Smooth muscle cell (in vitro differentiated cells): ENCODE results near the gene GLB1L. TPM values are rescaled to one million over a fixed set of nuclear protein-coding genes. Genes with fewer than 3 reads are reported as not detected.

ENCODE experiments used
- DNase-seq: peaks from one replicate; lab custom pipeline; 2025; ENCODE audit not compliant: unreplicated experiment; lab: John Stamatoyannopoulos, UW
- H2AFZ ChIP-seq: fragments of 200-600 bp; sonication (generic); 2 replicates; pipeline ENCODE4 v1.6.0; 2016; ENCODE audit warnings: antibody characterized with exemption, low read depth, mild to moderate bottlenecking
- H3F3A ChIP-seq: fragments of 200-600 bp; sonication (generic); 2 replicates; pipeline ENCODE4 v1.6.0; 2017; ENCODE audit warnings: antibody characterized with exemption, low read depth
- H3K27ac ChIP-seq: fragments of 200-600 bp; sonication (generic); 2 replicates; pipeline ENCODE4 v1.5.1; 2016; ENCODE audit warnings: low read depth, mild to moderate bottlenecking
- H3K27me3 ChIP-seq: fragments of 200-600 bp; sonication (generic); 2 replicates; pipeline ENCODE4 v1.6.1; 2016; ENCODE audit warnings: low read depth, mild to moderate bottlenecking
- H3K36me3 ChIP-seq: fragments of 200-600 bp; sonication (generic); 2 replicates; pipeline ENCODE4 v1.5.1; 2016; ENCODE audit warnings: low read depth
- H3K4me1 ChIP-seq: fragments of 200-600 bp; sonication (generic); 2 replicates; pipeline ENCODE4 v1.5.1; 2016; ENCODE audit warnings: low read depth
- H3K4me2 ChIP-seq: fragments of 200-600 bp; sonication (generic); 2 replicates; pipeline ENCODE4 v1.6.0; 2016; ENCODE audit warnings: mild to moderate bottlenecking
- H3K4me3 ChIP-seq: fragments of 200-600 bp; sonication (generic); 2 replicates; pipeline ENCODE4 v1.5.1; 2016; ENCODE audit warnings: mild to moderate bottlenecking
- H3K79me2 ChIP-seq: fragments of 200-600 bp; sonication (generic); 2 replicates; pipeline ENCODE4 v1.6.0; 2016; ENCODE audit warnings: low read depth, mild to moderate bottlenecking
- H3K9ac ChIP-seq: fragments of 200-600 bp; sonication (generic); 2 replicates; pipeline ENCODE4 v1.6.0; 2016; ENCODE audit warnings: low read depth
- H3K9me3 ChIP-seq: fragments of 200-600 bp; sonication (generic); replicated peaks from 2 replicates; pipeline ENCODE4 v1.5.1; 2016; ENCODE audit warnings: low read depth
- H4K20me1 ChIP-seq: fragments of 200-600 bp; sonication (generic); 2 replicates; pipeline ENCODE4 v1.6.0; 2016; ENCODE audit warnings: low read depth
- CTCF ChIP-seq: fragments of 200-600 bp; sonication (generic); IDR thresholded peaks from 2 replicates; pipeline ENCODE4 v1.5.1; 2017; ENCODE audit warnings: borderline replicate concordance, mild to moderate bottlenecking, antibody characterized with exemption; ENCODE audit not compliant: insufficient read depth, poor library complexity, severe bottlenecking
- WGBS: methylation state at CpG from one replicate; pipeline ENCODE4 v1.1.7; 2016; ENCODE audit warnings: low lambda C conversion rate; 5-methylcytosine and 5-hydroxymethylcytosine counted together
- polyA plus RNA-seq: library from polyadenylated mRNA; unstranded; fragments of >200 nt; fragmentation: Nextera tagmentation; extraction: Ambion mirVana; gene quantifications from 2 replicates; pipeline ENCODE4 v1.2.1, GENCODE V29; 2016
- total RNA-seq: library from RNA; depleted of rRNA; stranded (reverse); fragments of >200 nt; gene quantifications from 2 replicates; pipeline ENCODE4 v1.2.3, GENCODE V29; 2014

Gene GLB1L
- total and polyA plus RNA-seq, 2 experiments from 2014 or later, result 4.1 to 26.4 TPM

- H3K27ac ChIP-seq, result no peak overlapping the region
- 95% methylated on average over 12 of the region's 16 CpGs for WGBS
- no peak overlapping the region for H3K4me3 ChIP-seq
- H2AFZ ChIP-seq, result no peak overlapping the region
- no peak overlapping the region for H3K4me2 ChIP-seq
- no peaks in the 10 kb centered on the region for H3K27me3 ChIP-seq
- no peak for TF ChIP-seq CTCF
- no peaks in the 10 kb centered on the region for H3K9me3 ChIP-seq
- H4K20me1 ChIP-seq, result no peaks in the 10 kb centered on the region
- no peaks in the 10 kb centered on the region for H3K79me2 ChIP-seq
- no peak for DNase-seq
- H3K36me3 ChIP-seq, result no peaks in the 10 kb centered on the region
- no peaks in the 10 kb centered on the region for H3K4me1 ChIP-seq
- no peak overlapping the region for H3K9ac ChIP-seq
- H3F3A ChIP-seq, result no peaks in the 10 kb centered on the region
Observed at GRCh38 chr2:219290381-219291171, 45.3 kb upstream of the GLB1L start.

GRCh38 chr2:219289537-219290361, 44.5 kb upstream of the GLB1L start:
- H2AFZ ChIP-seq, result no peak overlapping the region
- H3K4me1 ChIP-seq, result no peaks in the 10 kb centered on the region
- no peak overlapping the region for H3K4me3 ChIP-seq
- H3F3A ChIP-seq, result no peaks in the 10 kb centered on the region
- no peaks in the 10 kb centered on the region for H3K9me3 ChIP-seq
- DNase-seq, result peak; percentile 15
- H3K79me2 ChIP-seq, result no peaks in the 10 kb centered on the region
- H4K20me1 ChIP-seq, result no peaks in the 10 kb centered on the region
- TF ChIP-seq CTCF, result no peak
- no peaks in the 10 kb centered on the region for H3K36me3 ChIP-seq
- no peak overlapping the region for H3K9ac ChIP-seq
- no peak overlapping the region for H3K4me2 ChIP-seq
- 66% methylated on average over 16 of the region's 16 CpGs for WGBS
- H3K27ac ChIP-seq, result no peak overlapping the region
- no peaks in the 10 kb centered on the region for H3K27me3 ChIP-seq

GRCh38 chr2:219289195-219289536, 43.9 kb upstream of the GLB1L start:
- no peak overlapping the region for H3K4me3 ChIP-seq
- 91% methylated on average over 6 of the region's 6 CpGs for WGBS
- no peaks in the 10 kb centered on the region for H3K9me3 ChIP-seq
- no peak for DNase-seq
- H2AFZ ChIP-seq, result no peak overlapping the region
- no peaks in the 10 kb centered on the region for H3F3A ChIP-seq
- H3K36me3 ChIP-seq, result no peaks in the 10 kb centered on the region
- no peak for TF ChIP-seq CTCF
- H3K4me2 ChIP-seq, result no peak overlapping the region
- no peak overlapping the region for H3K27ac ChIP-seq
- H3K9ac ChIP-seq, result no peak overlapping the region
- H3K27me3 ChIP-seq, result no peaks in the 10 kb centered on the region
- H3K79me2 ChIP-seq, result no peaks in the 10 kb centered on the region
- H3K4me1 ChIP-seq, result no peaks in the 10 kb centered on the region
- no peaks in the 10 kb centered on the region for H4K20me1 ChIP-seq
